GDM1 (cell line): ENCODE results near the gene STX11.
A peak's percentile ranks its signal among the peaks of the same experiment; 100 is the strongest.

Source experiments
- DNase-seq: peaks from one replicate; lab custom pipeline; 2025; lab: John Stamatoyannopoulos, UW

STX11 gene

DNA sequence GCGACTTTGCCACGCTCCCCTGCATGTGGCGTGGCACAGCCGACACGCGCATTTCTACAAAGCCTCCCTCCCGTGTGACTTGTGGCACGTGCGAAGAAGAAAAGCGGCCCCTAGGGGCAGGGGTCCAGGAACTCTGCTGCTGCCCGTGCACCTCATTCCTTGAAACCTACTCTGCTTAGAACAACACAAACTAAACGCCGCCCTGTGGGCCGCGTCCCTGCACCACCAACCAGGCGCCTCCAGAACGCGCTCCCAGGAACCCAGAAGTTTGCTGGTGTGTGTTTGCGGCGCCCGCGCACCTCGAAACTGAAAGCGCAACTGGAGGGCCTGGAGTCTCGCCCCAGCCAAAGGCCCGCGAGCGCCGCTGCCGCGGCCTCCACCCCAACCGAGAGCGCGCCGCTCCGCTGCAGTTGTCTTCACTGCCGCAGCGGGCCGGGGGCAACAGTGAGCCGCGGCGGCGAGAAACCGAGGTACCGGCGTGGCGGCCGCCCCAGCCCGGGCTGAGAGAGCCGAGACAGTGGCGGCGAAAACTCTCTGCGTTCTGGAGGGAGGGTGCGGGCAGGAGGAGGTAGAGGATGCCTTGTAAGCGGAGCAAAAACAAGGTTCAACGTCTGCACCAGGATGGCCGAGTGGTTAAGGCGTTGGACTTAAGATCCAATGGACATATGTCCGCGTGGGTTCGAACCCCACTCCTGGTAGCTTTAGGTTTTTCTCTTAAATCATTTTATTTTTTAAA lies 65.8 kb downstream of the STX11 start:
- peak; percentile 90 for DNase-seq

DNA sequence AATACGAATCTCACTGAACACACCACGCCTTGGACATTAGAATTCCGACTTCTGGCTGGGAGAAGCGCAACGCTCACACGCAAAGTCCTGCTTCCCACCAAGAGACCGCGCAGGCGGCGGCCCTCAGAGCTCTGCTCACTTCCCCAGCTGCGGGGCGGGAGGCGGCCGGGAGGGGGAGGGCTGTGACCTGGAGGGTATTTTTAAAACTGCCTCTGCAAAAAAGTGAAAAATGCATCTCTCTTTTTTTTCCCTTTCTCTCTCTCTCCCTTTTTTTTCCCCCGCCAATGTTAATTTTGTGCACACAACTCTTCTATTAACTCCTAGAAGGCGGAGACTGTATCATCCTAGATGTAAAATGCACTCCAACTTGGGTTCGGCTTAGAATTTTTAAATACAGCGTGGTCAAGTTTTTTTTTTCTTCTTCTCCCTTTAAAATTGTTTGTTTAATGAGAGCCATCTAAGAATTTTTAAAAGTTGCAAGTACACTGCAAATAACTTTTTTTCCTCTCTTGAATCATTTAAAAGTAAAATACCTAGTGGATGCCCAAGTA lies 66.4 kb downstream of the STX11 start:
- no peak for DNase-seq

DNA sequence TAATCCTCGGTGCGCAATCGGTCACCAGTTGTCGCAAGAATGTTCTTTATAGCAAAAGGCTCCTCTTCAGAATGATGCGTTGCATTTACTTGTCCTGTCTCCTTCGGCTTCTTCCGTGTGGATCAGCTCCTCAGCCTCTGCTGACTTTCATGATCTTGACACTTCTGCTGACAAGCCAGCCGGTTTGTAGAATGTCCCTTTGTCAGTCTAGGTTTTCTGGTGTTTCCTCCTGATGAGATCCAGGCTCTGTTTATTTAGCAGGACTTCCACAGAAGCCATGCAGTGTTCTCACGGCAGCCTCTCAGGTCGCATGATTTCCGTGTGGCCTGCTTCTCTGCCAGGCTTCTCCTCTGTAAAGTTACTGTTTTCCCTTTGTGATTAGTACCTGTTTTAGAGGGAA lies 66.9 kb downstream of the STX11 start:
- DNase-seq = no peak

DNA sequence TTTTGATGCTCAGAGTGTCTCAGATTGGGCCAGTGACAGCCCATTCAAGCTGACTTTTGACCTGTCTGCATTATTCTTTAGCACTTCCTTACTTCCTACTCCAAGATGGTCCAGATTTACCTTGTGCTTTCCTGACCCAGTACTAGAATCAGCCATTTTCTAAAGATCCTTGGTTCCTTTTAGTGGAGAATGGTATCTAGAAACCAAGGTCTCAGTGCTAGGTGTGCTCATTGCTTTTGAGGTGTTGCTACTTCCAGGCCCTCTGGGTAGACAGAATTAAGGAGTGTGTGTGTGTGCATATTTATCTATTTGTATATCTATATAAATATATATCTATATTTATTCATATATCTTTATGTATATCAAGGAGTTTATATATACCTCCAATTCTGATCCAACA lies 67.5 kb downstream of the STX11 start:
- DNase-seq = no peak

DNA sequence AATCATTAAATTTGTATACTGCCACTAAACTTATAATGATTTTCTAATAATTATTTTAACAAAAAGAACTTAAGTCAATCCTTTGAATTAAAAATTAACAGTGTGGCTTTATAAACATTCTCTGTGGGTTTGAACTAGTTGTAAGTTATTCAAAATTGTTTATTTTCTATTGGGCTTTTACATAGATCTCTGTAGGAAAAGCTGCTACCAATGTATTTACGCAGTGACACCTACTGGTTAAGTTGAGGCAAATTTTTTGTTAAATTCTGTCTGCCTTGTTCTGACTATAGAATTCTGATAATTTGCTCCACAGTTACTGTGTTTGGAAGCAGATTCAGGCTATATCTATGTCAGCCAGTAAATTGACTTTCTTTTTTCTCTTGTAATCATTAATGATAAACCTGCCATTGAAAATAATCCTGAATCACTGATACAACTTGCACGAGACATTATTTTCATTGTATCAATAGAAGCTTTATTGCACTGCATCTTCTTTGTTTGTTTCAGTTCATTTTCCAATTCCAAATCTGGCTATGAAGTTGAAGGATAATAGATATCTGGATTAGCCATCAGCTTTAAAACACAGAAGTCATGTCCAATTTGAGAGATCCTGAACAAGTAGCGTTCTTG lies 68.9 kb downstream of the STX11 start:
- DNase-seq = no peak

DNA sequence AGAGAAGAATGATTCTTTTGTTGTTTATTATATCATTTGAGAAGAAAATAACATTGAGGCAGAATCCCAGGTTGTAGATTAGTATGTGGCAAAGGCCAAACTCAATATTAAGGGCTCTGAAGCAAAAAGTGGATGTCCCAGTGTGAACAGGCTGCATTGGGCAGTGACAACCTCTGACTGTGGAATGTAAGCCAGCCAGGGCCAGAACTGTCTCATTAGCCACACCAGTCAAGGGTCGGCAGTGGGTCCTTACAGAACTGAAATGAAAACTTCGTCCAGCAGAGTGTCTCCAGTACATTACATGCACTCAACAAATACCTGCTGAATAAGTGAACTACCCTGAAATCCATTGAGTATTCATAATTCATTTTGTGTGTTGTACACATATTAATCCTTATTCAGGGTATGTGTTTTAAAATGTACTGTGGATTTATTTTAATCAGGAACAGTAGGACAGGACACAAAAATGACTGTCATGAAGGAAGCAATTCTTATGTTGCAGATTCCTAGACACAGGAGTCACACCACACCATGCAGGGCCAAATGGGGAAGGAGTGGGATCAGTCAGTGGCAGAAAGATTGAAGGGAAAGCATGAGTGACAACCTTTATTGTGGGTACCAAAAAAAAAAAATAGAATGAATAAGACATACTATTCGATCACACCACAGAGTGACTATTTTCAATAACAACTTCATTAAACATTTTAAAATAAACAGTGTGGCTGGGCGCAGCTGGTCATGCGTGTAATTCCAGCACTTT lies 69.9 kb downstream of the STX11 start:
- no peak for DNase-seq

DNA sequence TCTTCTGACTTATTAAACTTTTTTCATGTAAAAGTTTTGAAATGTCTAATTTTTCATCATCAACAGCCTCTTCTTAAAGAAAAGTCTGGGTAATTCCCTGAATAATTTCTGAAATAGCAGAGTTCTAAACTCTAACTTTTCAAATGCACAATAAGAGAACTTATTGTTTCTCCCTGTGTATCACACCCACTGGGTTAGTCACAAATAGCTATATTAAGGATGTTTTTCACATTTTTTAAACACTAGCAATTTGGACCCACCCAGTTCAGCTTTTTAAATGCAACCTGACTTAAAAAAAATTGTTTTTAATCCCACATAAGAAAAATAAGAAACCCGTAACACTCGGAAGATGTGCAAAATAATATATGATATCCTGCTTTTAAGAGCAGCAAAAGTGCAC lies 73.4 kb downstream of the STX11 start:
- DNase-seq = no peak

DNA sequence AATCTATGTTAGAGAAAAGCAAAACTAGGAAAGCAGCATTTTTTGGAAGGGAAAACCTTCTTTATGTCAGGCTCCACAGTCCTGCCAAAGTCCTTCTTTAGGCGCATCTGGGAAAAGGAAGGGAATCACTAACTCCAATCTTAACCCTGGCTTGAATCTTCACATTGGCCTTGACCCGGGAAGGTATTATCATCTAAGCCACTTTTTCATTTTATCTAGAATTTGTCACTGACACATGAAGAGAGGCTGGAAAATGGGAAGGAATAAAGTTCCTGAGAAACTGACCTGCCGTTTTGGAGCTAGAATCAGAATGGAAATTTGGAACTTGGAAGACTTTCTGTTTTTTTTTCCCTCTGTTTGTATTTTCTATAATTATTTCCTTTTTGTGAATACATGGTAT lies 81.4 kb downstream of the STX11 start:
- DNase-seq = no peak

DNA sequence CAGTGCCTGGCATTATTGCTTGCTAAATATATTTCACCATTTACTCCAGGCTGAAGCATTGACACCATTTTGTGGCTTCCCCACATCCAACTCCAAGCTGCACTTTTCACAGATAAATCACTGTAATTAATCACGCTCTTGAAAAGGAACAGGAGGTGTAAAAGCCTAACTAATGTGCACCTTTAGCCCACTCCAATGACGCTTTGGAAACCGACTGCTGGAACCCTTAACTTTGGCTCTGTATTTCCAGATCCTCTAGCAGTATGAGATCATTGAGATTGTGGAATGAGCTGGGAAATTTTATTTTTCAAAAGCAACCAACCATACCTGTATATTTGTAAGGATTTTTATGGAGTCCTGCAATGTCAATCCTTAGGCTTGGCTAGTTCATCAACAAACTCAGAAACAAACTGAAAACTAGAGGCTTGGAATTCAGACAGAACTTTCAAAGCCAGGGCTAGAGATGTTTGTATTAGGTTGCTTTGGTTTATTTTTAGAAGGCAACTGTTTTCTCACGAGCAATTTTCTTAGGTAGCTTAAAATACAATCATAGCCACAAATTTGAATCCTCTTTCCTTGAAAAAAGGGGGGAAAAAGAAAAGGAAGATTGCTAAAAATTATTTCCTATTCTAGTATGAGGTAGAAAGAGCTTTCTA lies 82.0 kb downstream of the STX11 start:
- DNase-seq = no peak

DNA sequence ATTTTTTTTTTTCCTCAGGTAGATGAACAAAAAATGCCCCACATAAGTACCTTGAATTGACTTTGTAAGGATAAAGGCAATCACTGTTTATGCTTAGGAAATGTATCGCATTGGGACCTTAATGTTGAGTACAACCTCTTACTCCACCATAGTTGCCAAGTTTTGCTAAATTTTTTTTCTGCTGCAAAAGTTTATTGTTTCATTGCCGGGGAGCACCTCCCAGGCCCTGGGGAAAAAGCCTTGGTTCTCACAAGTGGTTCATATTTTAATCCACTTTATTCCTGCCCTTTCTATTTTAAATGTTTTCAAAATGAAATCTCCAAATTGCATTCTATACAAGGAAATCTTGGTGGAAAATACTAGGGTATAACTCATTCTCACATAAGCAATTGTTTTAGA lies 82.5 kb downstream of the STX11 start:
- DNase-seq = no peak

DNA sequence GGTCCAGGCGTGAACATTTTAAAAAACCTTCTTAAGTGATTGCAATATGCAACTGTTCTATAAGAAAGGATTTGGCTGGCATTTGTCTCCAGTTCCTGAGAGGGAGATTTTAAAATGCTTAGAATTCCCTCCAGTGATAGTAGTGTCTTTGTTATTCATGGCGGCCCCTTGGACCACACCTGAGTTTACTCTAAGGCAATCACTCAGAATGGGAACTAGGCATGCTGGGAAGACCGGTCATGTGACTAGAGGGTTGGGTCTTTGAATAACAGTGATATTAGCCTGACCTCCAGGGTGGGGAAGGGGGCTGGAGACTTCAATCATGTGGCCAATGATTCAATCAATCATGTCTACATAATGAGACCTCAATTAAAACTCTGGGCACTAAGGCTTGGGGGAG lies 84.1 kb downstream of the STX11 start:
- DNase-seq = no peak

DNA sequence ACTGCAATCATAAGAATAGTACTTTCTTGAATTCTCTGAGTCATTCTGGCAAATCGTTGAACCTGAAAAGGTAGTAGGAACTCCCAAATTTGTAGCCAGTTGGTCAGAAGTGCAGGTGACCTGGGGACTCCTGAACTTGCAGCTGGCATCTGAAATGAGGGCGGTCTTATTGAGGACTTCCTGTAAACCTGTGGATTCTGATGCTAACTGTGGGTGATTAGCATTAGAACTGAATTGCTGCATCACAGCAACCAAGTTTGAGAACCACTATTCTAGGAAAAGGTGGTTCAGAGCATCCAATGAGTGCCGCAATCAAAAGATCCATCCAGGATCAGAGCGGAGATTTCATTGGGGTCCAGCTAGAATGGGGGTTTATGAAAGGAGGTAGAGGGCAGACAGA lies 84.6 kb downstream of the STX11 start:
- no peak for DNase-seq
